ENCODE data around the gene DPP10.

DNA sequence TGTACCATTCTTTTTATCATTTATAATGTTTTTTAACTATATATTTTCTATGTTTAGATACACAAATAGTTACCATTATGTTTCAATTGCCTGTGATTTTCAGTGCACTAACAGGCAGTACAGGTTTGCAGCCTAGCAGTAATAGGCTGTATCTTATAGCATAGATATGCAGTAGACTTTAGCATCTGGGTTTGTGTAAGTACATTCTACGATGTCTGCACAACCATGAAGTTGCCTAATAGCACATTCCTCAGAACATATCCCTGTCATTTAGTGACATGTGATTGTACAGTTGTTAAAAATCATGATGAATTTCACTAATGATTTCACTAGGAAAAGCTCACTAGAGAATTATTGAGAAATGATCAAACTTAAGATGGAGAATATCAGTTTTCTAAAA, 884.6 kb downstream of the DPP10 start:
- TF ChIP-seq TAF1 (IDR thresholded peaks at IDR 0.05; ENCODE audit: borderline replicate concordance, insufficient read depth, low read length) (no peak), SIN3A (IDR thresholded peaks at IDR 0.05; ENCODE audit: borderline replicate concordance, insufficient read depth, low read length) (no peak), POLR2AphosphoS5 (IDR thresholded peaks at IDR 0.05; ENCODE audit: low read depth, low read length) (no peak), FOXP2 (optimal IDR thresholded peaks at IDR 0.05; ENCODE audit: borderline replicate concordance, extremely low read depth, extremely low read length, insufficient read depth) (no peak)
- TF ChIP-seq, protein P1, sequence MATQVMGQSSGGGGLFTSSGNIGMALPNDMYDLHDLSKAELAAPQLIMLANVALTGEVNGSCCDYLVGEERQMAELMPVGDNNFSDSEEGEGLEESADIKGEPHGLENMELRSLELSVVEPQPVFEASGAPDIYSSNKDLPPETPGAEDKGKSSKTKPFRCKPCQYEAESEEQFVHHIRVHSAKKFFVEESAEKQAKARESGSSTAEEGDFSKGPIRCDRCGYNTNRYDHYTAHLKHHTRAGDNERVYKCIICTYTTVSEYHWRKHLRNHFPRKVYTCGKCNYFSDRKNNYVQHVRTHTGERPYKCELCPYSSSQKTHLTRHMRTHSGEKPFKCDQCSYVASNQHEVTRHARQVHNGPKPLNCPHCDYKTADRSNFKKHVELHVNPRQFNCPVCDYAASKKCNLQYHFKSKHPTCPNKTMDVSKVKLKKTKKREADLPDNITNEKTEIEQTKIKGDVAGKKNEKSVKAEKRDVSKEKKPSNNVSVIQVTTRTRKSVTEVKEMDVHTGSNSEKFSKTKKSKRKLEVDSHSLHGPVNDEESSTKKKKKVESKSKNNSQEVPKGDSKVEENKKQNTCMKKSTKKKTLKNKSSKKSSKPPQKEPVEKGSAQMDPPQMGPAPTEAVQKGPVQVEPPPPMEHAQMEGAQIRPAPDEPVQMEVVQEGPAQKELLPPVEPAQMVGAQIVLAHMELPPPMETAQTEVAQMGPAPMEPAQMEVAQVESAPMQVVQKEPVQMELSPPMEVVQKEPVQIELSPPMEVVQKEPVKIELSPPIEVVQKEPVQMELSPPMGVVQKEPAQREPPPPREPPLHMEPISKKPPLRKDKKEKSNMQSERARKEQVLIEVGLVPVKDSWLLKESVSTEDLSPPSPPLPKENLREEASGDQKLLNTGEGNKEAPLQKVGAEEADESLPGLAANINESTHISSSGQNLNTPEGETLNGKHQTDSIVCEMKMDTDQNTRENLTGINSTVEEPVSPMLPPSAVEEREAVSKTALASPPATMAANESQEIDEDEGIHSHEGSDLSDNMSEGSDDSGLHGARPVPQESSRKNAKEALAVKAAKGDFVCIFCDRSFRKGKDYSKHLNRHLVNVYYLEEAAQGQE (IDR thresholded peaks at IDR 0.05; ENCODE audit: insufficient read depth in 1 of 2, low read depth in 2 of 2, low read length in 2 of 2) = no peak
